ENCODE measurements around the gene CACNG7.
A peak's percentile ranks its signal among the peaks of the same experiment; 100 is the strongest.
"Not testable (repeated sequence)": the region's sequence is repeated elsewhere in the genome, so short reads cannot be mapped to it uniquely, and the experiment has no call there.

Gene CACNG7

GRCh38 chr19:53906211-53907192 lies 2.6 kb upstream of the CACNG7 start:
- peak; percentile 77 for DNase-seq (ENCODE audit: low spot score)

- no peak for DNase-seq (ENCODE audit: low spot score)
These were observed 1.9 kb upstream of the CACNG7 start for GRCh38 chr19:53907193-53907581.

GRCh38 chr19:53907690-53908089 lies 1.4 kb upstream of the CACNG7 start:
- no peak for DNase-seq (ENCODE audit: low spot score)

GRCh38 chr19:53908106-53908934 lies 758 bp upstream of the CACNG7 start:
- DNase-seq (ENCODE audit: low spot score) = peak; percentile 67

- no peak for DNase-seq (ENCODE audit: low spot score)
These were observed 542 bp downstream of the CACNG7 start for GRCh38 chr19:53909471-53910169.

GRCh38 chr19:53910170-53910518 lies 1.1 kb downstream of the CACNG7 start:
- DNase-seq (ENCODE audit: low spot score) = no peak

GRCh38 chr19:53912653-53913052 lies 3.6 kb downstream of the CACNG7 start:
- DNase-seq (ENCODE audit: low spot score) = no peak

GRCh38 chr19:53915000-53915399 lies 5.9 kb downstream of the CACNG7 start:
- no peak for DNase-seq (ENCODE audit: low spot score)

- no peak for DNase-seq (ENCODE audit: low spot score)
These were observed 6.9 kb downstream of the CACNG7 start for GRCh38 chr19:53916004-53916403.

- DNase-seq (ENCODE audit: low spot score) = no peak
These were observed 8.3 kb downstream of the CACNG7 start for GRCh38 chr19:53917356-53917755.

GRCh38 chr19:53927739-53928138 lies 18.7 kb downstream of the CACNG7 start:
- DNase-seq (ENCODE audit: low spot score) = no peak

GRCh38 chr19:53936029-53936428 lies 27.0 kb downstream of the CACNG7 start:
- no peak for DNase-seq (ENCODE audit: low spot score)

- DNase-seq (ENCODE audit: low spot score) = no peak
These were observed 33.1 kb downstream of the CACNG7 start for GRCh38 chr19:53942001-53942786.

GRCh38 chr19:53944416-53944815 lies 35.3 kb downstream of the CACNG7 start:
- no peak for DNase-seq (ENCODE audit: low spot score)

- no peak for DNase-seq (ENCODE audit: low spot score)
These were observed 35.9 kb downstream of the CACNG7 start for GRCh38 chr19:53944933-53945332.

GRCh38 chr19:53945441-53945840 lies 36.4 kb downstream of the CACNG7 start:
- no peak for DNase-seq (ENCODE audit: low spot score)

- DNase-seq (ENCODE audit: low spot score) = no peak
These were observed 36.9 kb downstream of the CACNG7 start for GRCh38 chr19:53945998-53946397.

GRCh38 chr19:53947624-53948023 lies 38.5 kb downstream of the CACNG7 start:
- DNase-seq (ENCODE audit: low spot score) = no peak

- not testable (repeated sequence) for DNase-seq (ENCODE audit: low spot score)
These were observed 39.5 kb downstream of the CACNG7 start for GRCh38 chr19:53948611-53949010.

- DNase-seq (ENCODE audit: low spot score) = no peak
These were observed 42.4 kb downstream of the CACNG7 start for GRCh38 chr19:53951436-53951835.

GRCh38 chr19:53951947-53952346 lies 42.9 kb downstream of the CACNG7 start:
- DNase-seq (ENCODE audit: low spot score) = no peak

GRCh38 chr19:53953383-53953782 lies 44.3 kb downstream of the CACNG7 start:
- DNase-seq (ENCODE audit: low spot score) = no peak
